ENCODE data around the gene CYTL1. TPM values are rescaled to one million over a fixed set of nuclear protein-coding genes. Genes with fewer than 3 reads are reported as not detected.

The CYTL1 gene
- total and polyA plus RNA-seq, 2 donors (not counting 3 experiments of a cell fraction or from before 2014, with no cell fraction given), result 4.0 to 36.8 TPM

DNA sequence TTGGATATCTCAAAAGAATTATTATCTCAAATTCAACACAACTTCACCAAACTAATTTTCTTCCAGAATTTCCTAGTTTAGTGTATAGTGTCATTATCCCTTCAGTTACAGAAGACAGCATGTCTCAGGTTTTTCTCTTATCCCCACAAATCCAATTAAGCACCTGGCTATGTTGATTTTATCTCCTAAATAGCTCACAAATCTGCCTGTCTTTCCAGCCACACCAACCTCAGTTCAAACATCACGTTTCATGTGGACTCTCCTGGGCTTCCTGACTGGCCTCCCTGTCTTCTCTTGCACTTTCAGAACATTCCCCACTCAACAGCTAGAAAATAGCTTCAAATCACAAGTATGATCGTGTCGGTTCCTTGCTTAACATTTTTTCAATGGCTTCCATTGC lies 46.8 kb upstream of the CYTL1 start:
- no peaks in the 10 kb centered on the region for H3K9me1 ChIP-seq (replicated peaks; ENCODE audit: control insufficient read depth, extremely low read depth, insufficient read depth, low read length)
- DNase-seq (ENCODE audit: low read depth, low spot score) (no peak), FAIRE-seq (no peak)
- H3K4me1 ChIP-seq (ENCODE audit: control insufficient read depth, extremely low read depth, insufficient read depth, low read length), result no peaks in the 10 kb centered on the region
- intact Hi-C loops (cut with micrococcal nuclease), result no loop called here
- H3K4me2 ChIP-seq (ENCODE audit: insufficient read depth, low read length), result no peak overlapping the region
- ChIA-PET POLR2A (no interaction called here), CTCF (interaction anchor here (0.9 to 1.1 kb wide), 3 partner anchors 11 to 15 kb away, joined by 3 to 4 read pairs (median 3); no protein-coding TSS in a partner anchor)
- H3K27me3 ChIP-seq (ENCODE audit: control insufficient read depth in 2 of 2, insufficient read depth in 2 of 2, low read length in 2 of 2), result no peaks in the 10 kb centered on the region
- H3K36me3 ChIP-seq (ENCODE audit: control insufficient read depth in 2 of 2, extremely low read depth in 1 of 2, insufficient read depth in 2 of 2, low read length in 2 of 2), result no peaks in the 10 kb centered on the region
- dilution Hi-C loops (cut with MboI; ENCODE audit: extremely low pct_ligation_motif_present, low sequenced_read_pairs), result no loop called here
- H3K4me3 ChIP-seq (replicated peaks in 1 of 3; ENCODE audit: insufficient read depth in 1 of 3, low read depth in 1 of 3, low read length in 3 of 3), result no peak overlapping the region
- H3K27ac ChIP-seq (ENCODE audit: insufficient read depth, low read depth, low read length), result no peak overlapping the region
- H4K20me1 ChIP-seq (replicated peaks; ENCODE audit: control insufficient read depth, extremely low read depth, insufficient read depth, low read length), result no peaks in the 10 kb centered on the region
- H3K9ac ChIP-seq (replicated peaks; ENCODE audit: extremely low read depth, insufficient read depth, low read length), result no peak overlapping the region
- H3K9me3 ChIP-seq (replicated peaks; ENCODE audit: control insufficient read depth, insufficient read depth, low read length), result no peaks in the 10 kb centered on the region
- BruUV-seq (replicated peaks), result no TSS peak
- TF ChIP-seq POLR2A (IDR thresholded peaks at IDR 0.05; ENCODE audit: low read depth, low read length) (no peak), GATA2 (IDR thresholded peaks at IDR 0.05; ENCODE audit: insufficient read depth, insufficient read length, low read depth, low read length) (no peak), JUN (IDR thresholded peaks at IDR 0.05; ENCODE audit: borderline replicate concordance, insufficient read depth, insufficient read length, low read depth) (no peak), FOS (IDR thresholded peaks at IDR 0.05; ENCODE audit: borderline replicate concordance, insufficient read depth, low read length) (no peak), EZH2 (IDR thresholded peaks at IDR 0.05; ENCODE audit: borderline replicate concordance, low read depth, low read length, severe bottlenecking) (no peak), POLR2AphosphoS5 (IDR thresholded peaks at IDR 0.05; ENCODE audit: insufficient read depth, low read depth, low read length) (no peak), MYC (IDR thresholded peaks at IDR 0.05; ENCODE audit: low read depth, low read length) (no peak)
- TF ChIP-seq, protein P1, sequence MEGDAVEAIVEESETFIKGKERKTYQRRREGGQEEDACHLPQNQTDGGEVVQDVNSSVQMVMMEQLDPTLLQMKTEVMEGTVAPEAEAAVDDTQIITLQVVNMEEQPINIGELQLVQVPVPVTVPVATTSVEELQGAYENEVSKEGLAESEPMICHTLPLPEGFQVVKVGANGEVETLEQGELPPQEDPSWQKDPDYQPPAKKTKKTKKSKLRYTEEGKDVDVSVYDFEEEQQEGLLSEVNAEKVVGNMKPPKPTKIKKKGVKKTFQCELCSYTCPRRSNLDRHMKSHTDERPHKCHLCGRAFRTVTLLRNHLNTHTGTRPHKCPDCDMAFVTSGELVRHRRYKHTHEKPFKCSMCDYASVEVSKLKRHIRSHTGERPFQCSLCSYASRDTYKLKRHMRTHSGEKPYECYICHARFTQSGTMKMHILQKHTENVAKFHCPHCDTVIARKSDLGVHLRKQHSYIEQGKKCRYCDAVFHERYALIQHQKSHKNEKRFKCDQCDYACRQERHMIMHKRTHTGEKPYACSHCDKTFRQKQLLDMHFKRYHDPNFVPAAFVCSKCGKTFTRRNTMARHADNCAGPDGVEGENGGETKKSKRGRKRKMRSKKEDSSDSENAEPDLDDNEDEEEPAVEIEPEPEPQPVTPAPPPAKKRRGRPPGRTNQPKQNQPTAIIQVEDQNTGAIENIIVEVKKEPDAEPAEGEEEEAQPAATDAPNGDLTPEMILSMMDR (IDR thresholded peaks at IDR 0.05; ENCODE audit: extremely low read depth in 1 of 2, insufficient read depth in 1 of 2, low read depth in 1 of 2, low read length in 2 of 2), result no peak
- TF ChIP-seq, protein P2, sequence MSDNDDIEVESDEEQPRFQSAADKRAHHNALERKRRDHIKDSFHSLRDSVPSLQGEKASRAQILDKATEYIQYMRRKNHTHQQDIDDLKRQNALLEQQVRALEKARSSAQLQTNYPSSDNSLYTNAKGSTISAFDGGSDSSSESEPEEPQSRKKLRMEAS (IDR thresholded peaks at IDR 0.05; ENCODE audit: insufficient read depth, insufficient read length), result no peak
- no peaks in the 10 kb centered on the region for H3K79me2 ChIP-seq (ENCODE audit: control insufficient read depth, insufficient read depth, low read length)
- H2AFZ ChIP-seq (ENCODE audit: low read depth, low read length), result no peak overlapping the region
